Medulla oblongata (tissue), 1 donor: ENCODE results near the gene CPSF6.
"Not testable (repeated sequence)": the region's sequence is repeated elsewhere in the genome, so short reads cannot be mapped to it uniquely, and the experiment has no call there.

Source experiments
- DNase-seq: peaks from one replicate; pipeline ENCODE4 v3.0.0-alpha.2; 2015; ENCODE audit errors: extremely low spot score

Gene CPSF6, protein sequence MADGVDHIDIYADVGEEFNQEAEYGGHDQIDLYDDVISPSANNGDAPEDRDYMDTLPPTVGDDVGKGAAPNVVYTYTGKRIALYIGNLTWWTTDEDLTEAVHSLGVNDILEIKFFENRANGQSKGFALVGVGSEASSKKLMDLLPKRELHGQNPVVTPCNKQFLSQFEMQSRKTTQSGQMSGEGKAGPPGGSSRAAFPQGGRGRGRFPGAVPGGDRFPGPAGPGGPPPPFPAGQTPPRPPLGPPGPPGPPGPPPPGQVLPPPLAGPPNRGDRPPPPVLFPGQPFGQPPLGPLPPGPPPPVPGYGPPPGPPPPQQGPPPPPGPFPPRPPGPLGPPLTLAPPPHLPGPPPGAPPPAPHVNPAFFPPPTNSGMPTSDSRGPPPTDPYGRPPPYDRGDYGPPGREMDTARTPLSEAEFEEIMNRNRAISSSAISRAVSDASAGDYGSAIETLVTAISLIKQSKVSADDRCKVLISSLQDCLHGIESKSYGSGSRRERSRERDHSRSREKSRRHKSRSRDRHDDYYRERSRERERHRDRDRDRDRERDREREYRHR

DNA sequence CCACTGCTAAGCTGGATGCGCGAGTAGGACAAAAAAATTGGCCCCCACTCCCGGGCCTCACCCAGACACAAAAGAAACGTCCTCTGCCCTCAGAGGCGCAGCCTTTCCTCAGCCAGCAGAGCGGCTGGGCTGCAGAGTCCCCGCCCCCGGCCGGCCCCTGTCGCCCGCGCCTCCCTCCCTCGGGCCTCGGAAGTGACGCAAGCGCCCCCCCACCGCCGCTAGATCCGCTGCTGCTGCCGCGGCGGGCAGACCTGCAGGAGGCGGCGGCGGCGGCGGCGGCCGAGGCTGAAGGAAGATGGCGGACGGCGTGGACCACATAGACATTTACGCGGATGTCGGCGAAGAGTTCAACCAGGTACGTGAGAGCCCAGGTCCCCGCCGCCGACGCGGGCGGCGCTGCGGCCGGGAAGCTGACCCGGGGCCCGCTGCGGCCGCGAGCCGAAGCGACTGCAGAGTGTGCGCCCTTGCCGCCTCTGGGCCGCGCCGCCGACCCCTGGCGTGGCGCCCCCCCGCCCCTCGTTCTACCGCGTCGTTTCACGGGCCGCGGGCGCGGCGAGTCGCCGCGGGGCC is at the start of gene CPSF6:
Gene CPSF6, plus strand, starts transcription at position 218 of the 570 bp plus-strand sequence. Its CDS starts 78 bp downstream, at position 296.
- peak; percentile 96 for DNase-seq

DNA sequence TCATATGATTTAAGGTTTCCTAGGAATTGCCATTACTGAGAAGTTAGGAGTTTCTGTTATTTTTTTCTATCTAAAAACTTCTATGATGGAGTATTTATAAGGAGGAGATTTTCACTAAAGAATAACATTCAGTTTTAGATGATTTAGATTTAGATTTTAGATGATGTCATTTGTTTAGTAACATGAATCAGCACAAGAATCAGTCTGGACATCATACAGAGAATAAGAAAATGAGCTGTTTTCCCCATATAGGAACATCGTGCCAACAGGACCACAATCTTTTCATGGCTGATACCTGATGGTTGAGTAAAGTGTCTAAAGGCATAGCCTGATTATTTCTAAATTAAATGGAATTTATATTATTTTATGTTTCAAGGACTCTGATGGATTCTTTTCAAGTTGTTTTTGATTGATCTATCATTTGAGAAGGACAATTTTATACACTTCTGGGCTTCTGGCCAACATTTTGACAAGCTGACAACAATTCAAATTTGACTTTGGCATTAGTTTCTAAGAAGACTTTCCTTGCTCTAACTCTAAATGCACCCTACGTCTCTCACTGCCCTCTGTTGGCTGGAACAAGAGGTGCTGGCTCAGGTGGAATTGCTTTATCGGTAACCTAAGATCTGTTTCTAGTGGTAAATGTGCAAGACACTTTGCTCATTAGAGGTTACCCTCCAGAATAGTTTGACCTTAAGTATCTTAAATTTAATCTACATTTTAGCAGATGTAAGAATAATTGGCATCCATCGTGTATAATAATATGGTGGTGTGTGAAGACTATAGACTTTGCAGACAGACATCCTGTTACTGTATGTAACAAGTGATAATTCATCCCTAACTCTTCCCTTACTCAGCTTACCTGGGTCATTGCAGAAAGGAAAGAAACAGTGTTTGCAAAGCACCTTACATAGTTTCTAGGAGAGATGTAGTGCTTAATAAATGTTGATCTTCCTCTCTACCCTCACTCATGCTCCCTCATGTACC is 42.8 kb upstream of the CPSF6 start:
- no peak for DNase-seq

DNA sequence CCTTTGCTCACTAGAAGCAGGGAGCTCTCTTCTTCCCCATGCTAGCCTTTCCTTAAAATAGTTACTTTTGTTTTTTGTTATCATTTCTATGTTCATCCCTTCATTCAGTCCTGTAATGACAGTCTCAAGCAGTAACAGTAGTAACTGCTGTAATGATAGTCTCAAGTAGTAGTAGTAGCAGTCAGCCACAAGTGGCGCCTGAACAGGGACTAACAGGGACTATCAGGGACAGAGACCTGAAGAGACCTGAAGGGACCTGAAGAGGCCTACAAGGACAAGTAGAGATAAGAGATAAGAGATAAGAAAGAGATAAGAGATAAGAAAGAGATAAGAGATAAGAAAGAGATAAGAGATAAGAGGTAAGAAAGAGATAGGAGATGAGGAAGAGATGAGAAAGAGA is 39.4 kb upstream of the CPSF6 start:
- DNase-seq = not testable (repeated sequence)

DNA sequence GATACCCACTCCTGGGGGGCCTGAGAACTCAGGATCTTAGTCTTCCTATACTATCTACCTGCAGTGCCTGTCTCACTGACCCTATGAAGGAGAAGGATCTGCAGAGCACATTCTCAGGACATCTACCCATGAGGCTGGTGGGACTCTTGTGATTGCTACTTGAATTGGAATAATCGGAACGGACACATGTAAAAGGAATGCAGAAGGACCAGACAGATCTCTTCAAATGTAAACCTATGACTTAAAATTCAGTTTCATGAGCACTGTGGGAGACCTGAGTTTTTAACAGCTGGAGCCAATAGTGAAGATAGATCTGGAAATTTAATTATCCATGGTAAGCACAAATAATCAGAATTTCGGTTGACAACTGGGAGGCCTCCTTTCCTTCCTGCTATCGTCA is 35.2 kb upstream of the CPSF6 start:
- DNase-seq = no peak

DNA sequence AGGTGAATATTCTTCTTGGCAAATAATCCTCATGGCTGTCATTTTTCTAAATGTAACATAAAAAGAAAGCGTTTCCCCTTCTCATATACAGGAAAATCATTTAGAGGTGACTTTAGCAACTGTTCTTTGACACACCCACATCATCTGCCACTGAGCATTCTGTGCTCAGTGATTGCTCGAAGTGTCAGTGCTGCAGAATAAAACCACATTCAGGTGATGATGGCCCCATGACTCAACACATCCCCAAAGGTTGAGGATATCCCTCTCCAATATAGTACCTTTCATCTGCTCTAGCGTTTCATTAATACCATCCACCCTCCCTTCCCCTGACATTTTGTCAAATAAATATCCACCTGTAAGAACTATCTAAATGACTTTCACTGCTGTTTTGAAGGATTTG is 28.7 kb upstream of the CPSF6 start:
- DNase-seq = no peak

DNA sequence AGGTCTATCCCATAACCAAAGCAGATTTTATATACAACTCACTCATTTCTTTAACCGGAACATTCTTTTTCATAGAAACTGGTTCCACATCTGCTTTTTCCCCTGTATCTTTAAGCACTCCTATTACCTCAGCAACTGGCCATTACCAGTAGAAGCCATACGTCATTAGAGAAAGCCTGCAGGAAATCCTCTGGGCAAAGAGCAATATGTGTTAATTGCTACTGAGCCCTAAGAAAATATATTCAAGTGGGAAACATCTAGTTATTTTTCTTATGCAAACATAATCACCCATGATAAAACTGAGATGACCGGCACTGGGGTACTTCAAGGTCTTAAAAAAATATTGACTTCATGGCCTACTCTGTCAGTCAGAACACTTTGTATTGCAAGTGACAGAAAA is 28.2 kb upstream of the CPSF6 start:
- DNase-seq = no peak

DNA sequence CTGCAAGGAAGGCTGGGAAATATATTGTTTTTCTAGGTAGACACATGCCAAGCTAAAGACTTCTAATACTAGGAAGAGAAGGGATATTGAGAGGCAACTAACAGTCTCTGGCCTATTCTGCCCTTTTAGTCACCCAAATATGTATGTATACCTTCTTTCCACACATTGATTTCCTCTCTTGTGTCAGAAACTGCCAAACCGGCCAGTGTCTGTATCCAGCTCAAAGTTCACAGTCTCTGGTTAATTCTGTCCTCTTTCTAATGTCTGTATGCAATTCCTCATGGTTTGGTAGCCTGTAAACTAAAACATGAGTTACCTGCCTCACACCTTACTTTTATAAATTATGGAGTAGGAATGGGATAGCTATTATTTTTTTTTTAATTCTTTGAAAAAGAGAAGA is 25.2 kb upstream of the CPSF6 start:
- DNase-seq = no peak

DNA sequence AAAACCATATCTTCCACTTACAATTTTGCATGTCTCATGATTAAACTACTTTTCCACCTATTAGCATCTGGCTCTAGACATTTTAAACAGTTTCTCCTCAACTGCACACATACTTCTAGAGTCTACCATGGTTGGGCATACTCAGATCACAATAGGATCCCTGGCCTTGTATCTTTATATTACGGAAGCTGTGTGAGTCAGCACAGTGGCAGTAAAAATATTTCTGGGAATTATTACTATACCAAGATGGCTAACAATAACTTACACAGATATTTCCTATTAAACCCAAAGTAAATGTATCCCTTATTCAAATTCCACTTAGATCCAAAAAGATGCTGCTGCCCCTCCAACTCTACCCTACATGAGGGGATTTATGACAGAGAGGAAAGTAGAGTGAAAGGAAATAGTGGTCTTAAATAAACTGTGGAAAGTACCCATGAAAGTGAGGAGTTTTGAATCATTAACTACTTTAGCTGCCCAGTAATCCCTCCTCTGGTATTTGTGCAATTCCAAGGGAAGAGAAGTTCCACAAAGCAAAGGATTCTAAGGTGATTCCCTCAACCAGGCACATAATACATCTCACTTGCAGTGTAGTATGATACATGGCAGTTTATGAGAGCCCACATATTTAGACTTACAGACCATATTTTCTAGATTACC is 14.0 kb upstream of the CPSF6 start:
- no peak for DNase-seq

DNA sequence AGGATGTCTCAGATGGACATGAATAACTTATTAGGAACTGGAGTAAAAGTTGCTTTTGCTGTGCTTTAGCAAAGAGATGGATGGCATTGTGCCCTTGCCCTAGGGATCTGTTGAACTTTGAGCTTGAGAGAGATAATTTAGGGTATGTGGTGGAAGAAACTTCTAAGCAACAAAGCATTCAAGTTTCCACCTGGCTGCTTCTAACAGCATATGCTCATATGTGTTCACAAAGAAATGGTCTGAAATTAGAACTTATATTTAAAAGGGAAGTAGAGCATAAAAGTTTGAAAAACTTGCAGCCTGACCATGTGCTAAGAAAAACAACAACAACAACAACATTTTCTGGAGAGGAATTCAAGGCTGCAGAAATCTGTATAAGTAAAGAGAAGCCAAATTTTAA is 7.9 kb upstream of the CPSF6 start:
- no peak for DNase-seq

DNA sequence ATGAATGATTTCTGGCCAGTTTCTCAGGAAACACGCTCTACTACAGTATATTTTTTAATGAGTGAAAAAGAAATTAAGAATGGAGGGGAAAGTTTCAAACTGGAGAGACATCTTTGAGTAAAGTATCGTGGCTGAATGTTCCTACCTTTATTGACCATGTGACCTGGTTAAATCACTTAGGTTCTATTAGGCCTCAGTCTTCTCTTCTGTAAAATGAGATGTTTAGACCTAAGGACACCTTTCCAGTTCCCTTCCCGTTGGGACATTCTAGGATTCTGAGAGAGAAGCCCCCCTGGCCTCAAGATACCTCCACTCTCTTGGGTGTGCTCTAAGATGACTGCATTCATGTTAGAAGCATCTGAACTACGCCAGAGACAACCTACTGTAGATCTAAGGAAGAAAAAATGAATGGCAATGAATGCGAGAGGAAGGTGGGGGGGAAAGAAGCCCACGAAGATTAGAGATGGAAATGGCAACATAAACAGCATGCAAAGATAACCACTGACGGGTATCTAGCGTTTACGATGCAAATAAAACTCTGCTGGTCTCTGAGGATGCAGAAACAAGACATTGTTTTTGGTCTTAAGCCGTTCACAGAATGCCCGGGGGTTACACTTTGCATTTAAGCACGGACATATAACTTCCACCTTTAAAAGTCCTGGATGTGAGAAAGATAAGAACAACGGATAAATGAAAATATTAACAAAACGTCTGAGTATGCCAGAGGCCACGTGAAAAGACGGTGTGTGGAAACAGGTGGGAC is 599 bp upstream of the CPSF6 start:
- DNase-seq = no peak

DNA sequence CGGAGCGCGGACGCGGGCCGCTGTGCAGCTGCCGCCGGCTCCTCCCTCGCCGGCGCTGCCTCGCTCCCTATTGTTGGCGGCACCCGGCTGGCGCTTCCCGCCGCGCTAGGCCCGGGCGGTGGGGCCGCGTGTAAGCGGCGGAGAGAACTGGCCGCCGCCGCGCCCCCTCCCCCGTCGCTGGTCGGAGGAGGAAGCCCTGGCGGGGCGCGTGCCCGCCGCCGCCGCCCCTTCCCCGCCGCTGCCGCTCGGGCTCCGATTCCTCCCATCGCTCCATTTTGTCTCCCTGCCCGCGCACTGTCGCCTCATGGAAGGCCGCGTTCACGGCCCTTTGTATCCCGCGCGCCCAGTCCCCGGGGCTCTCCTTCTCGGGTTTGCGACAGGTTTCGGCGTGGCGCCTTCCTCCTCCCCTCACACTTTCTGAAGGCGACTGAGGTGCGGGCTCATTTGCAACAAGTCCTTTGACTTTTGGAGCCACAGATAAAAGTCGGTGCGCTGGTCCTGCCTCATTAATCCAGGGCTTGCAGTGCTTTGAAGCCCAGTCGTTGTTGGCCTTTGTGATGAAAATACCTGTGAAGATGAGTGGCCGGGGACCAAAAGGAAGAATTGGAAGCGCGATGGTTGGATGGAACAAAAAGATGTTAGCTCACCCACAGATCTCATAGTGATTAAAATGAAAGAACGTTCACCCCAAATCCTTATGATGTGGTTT is 707 bp downstream of the CPSF6 start:
- DNase-seq = peak; percentile 44

DNA sequence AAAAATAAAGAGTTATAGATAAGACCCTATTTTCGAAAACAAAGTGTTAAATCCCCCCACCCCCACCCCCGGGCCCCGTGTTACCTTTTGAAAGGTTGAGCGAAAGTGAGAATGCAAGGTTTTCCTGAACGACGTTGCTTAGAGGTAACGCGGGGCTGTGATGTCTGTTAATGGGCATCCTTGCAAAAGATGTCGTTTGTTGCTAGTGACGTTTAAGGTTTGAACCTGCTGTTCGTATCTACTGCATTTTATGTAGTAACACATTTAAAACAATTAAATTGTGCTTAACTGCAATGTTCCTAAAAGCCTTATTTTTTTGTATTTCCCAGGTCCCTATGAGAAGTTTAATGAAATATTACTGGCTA is 1.2 kb downstream of the CPSF6 start:
- no peak for DNase-seq

DNA sequence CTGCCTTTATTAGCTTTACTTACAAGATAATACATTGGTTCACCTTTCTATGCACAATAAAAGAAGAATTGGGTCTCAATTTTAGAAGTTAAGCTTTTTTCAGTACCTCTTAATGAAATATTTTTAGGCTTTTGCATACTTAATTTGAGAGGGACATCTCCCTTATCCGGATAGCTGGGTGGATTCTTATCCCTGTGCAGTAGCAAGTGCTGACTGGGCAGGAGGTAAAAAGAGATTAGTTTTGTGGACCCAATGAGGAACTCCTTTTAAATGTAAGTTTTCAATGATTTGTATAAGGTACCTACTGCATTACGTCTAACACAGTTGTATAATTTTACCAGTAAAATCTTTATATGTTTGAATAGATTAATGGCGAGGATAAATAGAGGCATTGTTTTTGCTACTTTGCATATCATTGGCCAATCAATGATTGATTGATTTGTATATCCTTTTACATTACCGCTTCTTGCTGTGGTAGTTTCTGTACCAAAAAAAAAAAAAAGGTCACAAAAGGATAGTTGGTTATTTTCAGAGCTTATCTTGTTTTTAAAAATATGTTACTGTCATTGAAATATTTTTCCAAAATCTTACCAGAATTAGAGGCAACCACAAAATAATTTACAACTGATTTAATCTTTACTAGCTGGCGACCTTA is 2.2 kb downstream of the CPSF6 start:
- DNase-seq = no peak

DNA sequence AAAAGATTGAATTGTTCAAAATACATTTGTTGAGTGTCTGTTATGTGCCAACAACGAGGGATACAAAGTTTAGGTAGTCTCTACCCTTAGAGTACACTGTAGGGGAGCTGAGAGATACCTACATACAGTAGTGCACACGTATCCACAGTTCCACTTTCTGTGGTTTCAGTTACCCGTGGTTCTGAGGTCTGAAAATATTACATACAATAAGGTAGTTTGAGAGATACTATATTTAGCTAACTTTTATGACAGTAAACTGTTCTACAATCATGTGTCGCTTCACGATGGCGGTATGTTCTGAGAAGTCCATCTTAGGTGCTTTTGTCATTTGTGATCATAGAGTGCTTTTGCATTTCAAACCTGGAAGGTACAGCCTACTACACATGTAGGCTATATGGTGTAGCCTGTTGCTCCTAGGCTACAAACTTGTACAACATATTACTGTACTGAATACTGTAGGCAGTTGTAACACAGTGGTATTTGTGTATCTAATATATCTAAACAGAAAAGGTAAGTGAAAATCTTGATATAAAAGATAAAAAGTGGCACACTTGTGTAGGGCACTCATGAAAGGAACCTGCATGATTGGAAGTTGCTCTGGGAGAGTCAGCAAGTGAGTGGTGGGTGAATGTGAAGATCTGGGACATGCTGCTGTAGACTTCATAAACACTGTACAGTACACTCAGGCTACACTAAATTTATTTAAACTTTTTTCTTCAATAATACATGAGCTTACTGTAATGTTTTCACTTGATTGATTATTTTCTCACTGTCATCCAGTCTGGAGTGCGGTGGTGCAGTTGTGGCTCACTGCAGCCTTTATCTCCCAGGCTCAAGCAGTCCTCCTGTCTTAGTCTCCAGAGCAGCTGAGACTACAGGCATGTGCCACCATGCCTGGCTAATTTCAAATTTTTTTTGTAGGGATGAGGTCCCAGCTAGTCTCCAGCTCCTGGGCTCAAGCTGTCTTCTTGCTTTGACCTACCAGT is 4.0 kb downstream of the CPSF6 start:
- DNase-seq = no peak

DNA sequence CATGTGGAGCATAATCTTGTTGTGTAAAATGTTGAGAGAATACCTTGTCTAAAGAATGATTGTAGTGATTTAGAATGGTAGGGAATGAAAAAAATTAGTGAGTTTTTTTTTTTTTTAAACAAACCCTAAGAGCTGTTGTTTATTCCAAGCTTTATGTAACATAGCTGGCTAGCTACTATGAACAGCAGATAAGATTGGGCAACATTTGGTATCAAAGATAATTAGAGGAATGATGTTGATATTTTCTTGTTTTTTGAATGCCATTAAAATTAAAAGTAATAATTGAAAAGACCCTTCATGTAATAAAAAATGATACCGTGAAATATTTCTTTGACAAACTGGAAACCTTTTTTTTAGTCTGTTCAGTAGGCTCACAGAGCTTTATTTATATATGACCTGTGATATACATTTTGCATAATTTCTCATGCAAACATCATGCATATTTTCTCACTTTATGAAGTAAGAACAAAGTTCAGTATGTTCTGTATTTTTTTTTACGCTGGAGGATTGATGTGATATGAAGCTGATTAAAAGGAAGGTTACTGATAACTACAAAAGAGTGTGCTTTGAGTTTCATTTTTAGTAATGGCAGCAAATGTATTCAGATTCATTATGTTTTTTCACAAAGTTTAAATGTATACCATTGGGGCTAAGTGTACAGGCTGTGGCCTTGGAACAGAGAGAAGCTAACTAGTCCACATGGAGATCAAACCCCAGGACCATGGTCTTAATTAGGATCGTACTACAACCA is 8.1 kb downstream of the CPSF6 start:
- DNase-seq = no peak

DNA sequence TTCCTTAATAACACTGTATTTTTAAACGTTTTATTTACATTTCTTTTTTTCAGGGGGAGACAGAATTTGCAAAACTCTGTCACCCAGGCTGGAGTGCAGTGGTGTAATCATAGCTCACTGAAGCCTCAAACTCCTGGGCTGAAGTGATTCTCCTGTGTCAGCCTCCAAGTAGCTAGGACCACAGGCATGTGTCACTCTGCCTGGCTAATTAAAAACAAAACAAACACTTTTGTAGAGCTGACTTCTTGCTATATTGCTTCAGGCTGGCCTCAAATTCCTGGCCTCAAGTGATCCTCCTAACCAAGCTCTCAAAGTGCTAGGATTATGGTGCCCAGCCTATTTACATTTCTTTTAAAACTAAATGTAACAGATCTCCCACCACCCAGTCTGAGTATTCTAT is 12.7 kb downstream of the CPSF6 start:
- no peak for DNase-seq

DNA sequence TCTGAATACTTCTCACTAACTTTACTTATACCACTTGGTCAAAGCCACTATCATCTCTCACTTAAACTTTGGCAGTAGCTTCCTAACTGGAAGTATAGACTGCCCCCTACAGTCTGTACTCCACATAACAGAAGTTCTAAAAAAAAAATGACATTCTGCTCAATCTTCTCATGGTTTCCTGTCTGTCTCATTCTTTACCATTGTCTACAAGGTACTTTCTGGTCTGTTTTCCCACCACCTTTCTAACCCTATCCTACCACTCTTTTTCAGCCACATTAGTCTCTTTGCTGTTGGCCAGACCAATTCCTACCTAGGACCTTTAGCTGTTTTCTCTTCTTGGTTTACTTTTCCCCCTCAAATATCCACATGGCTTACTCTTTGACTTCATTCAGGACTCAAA is 14.7 kb downstream of the CPSF6 start:
- peak; percentile 65 for DNase-seq

DNA sequence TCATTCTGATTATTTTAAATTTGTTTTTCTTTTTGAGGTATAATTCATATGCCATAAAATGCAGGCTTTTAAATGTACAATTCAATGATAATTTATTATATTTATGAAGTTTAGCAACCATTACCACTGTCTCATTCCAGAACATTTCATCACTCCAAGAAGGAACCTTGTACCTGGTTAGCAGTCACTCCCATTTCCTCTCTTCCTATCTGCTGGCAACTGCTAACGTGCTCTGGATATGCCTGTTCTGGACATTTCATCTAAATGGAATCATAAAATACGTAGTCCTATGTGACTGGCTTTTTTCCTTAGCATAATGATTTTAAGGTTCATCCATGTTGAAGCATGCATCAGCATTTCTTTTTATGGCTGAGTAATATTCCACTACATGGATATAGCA is 15.5 kb downstream of the CPSF6 start:
- no peak for DNase-seq
